Heart left ventricle (tissue), 13 donors: Measurements from ENCODE around the gene EFNB3.

Experiments used
- POLR2A ChIP-seq, 2 donors: fragments of 450-650 bp; IDR thresholded peaks; one replicate each; pipeline ENCODE4 v1.6.1; 2017; ENCODE audit warnings: antibody characterized with exemption in 2 of 2, mild to moderate bottlenecking in 2 of 2, moderate library complexity in 2 of 2
- TF ChIP-seq, protein P1 (sequence below), 12 donors: fragments of 200-600 bp; sonication (generic) in 4 of 12; IDR thresholded peaks; one replicate each; pipeline versions ENCODE4 v1.5.0 to v1.8.0; 2018 to 2022; ENCODE audit warnings: antibody characterized with exemption in 12 of 12, mild to moderate bottlenecking in 5 of 12
- donor health status: ischemic (EF 13 %, LVEDD 7.1; RV severe dilation, severe dysfunction).
- donor health status: DM: no; HTN: yes; CAD: no.
- donor health status: DM: no; HTN: no; CAD: no.
- donor health status: ischemic (EF 25% LVEDD 6.9; RV normal size, moderate dysfunction).
- donor health status: ischemic (EF 25% LVEDD 5.7; RV mildly dilated, moderate dysfunction).
- donor health status: ischemic (EF 35%, LVEDD 5.7; RV mildly dilated, moderate dysfunction).
- donor health status: nonischemic (EF 11% LVEDD 7.7; RV severe dilation, severe dysfunction).
- donor health status: DM: yes; HTN: yes; CAD: no.
- donor health status: PGD.
- donor health status: ischemic (EF 29% LVEDD 5.4; RV normal size, mild dysfunction).
- donor health status: nonischemic (EF 23%, LVEDD 6.1; RV moderate dilation, normal function).

DNA sequence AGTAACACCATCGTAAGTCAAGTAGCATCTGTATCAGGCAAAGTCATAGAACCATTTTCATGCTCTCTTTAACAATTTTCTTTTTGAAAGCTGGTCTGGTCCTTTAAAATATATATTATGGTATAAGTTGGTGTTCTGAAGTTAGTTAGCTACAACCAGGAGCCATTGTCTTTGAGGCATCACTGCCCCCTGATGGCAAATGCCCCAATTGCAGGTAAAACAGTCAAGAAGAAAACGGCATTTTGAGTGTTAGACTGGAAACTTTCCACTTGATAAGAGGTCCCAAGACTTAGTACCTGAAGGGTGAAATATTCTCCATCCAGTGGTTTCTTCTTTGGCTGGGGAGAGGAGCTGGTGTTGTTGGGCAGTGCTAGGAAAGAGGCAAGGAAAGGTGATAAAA, 31.8 kb upstream of the EFNB3 start:
- TF ChIP-seq, protein P1, sequence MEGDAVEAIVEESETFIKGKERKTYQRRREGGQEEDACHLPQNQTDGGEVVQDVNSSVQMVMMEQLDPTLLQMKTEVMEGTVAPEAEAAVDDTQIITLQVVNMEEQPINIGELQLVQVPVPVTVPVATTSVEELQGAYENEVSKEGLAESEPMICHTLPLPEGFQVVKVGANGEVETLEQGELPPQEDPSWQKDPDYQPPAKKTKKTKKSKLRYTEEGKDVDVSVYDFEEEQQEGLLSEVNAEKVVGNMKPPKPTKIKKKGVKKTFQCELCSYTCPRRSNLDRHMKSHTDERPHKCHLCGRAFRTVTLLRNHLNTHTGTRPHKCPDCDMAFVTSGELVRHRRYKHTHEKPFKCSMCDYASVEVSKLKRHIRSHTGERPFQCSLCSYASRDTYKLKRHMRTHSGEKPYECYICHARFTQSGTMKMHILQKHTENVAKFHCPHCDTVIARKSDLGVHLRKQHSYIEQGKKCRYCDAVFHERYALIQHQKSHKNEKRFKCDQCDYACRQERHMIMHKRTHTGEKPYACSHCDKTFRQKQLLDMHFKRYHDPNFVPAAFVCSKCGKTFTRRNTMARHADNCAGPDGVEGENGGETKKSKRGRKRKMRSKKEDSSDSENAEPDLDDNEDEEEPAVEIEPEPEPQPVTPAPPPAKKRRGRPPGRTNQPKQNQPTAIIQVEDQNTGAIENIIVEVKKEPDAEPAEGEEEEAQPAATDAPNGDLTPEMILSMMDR (IDR thresholded peaks at IDR 0.05) = peak in 7 of 12 donors; percentile 11 to 38 (median 24)
- TF ChIP-seq POLR2A (IDR thresholded peaks at IDR 0.05) = no peak
